HepG2 (cell line): Measurements from ENCODE around the gene ENPP7. TPM values are rescaled to one million over a fixed set of nuclear protein-coding genes. Genes with fewer than 3 reads are reported as not detected.

Experiments used
- BHLHE40 ChIP-seq: IDR thresholded peaks from 2 replicates; pipeline ENCODE4 v1.6.1; 2011; ENCODE audit warnings: low read length, improper control_type of control experiment
- CAMTA2 ChIP-seq: sonication (generic); formaldehyde crosslinking; IDR thresholded peaks from 2 replicates; pipeline ENCODE4 v1.4.0; 2020; ENCODE audit warnings: mild to moderate bottlenecking, missing genetic modification reagents, borderline replicate concordance
- CEBPG ChIP-seq: IDR thresholded peaks from 2 replicates; pipeline ENCODE4 v1.6.1; 2016
- CENPX ChIP-seq: sonication (generic); formaldehyde crosslinking; IDR thresholded peaks from 2 replicates; pipeline ENCODE4 v1.9.0; 2021; ENCODE audit warnings: mild to moderate bottlenecking, missing genetic modification reagents, moderate library complexity
- FIP1L1 ChIP-seq: fragments of 200-400 bp; formaldehyde crosslinking; IDR thresholded peaks from 2 replicates; pipeline ENCODE4 v1.6.1; 2018; ENCODE audit warnings: low read depth, mild to moderate bottlenecking, low read length, moderate library complexity, borderline replicate concordance; ENCODE audit not compliant: insufficient read depth
- HOXA7 ChIP-seq: sonication (generic); formaldehyde crosslinking; IDR thresholded peaks from 2 replicates; pipeline ENCODE4 v1.8.1; 2022; ENCODE audit warnings: mild to moderate bottlenecking, missing genetic modification reagents, moderate library complexity
- MTA1 ChIP-seq: sonication (generic); formaldehyde crosslinking; IDR thresholded peaks from 2 replicates; pipeline ENCODE4 v1.4.0; 2020; ENCODE audit warnings: missing genetic modification reagents, mild to moderate bottlenecking, borderline replicate concordance
- SOX6 ChIP-seq, 2 experiments: fragments of 450-650 bp in 1 of 2; sonication (generic) in 1 of 2; formaldehyde crosslinking in 1 of 2; IDR thresholded peaks; 2 replicates each; pipeline versions ENCODE4 v1.4.0 to v1.6.1; 2017 to 2020; ENCODE audit warnings: antibody characterized with exemption in 1 of 2, mild to moderate bottlenecking in 1 of 2, missing genetic modification reagents in 1 of 2
- TARDBP ChIP-seq: sonication (generic); formaldehyde crosslinking; IDR thresholded peaks from 2 replicates; pipeline ENCODE4 v1.8.0; 2022; ENCODE audit warnings: mild to moderate bottlenecking, missing genetic modification reagents
- TSC22D2 ChIP-seq: sonication (generic); formaldehyde crosslinking; IDR thresholded peaks from 2 replicates; pipeline ENCODE4 v1.5.1; 2020; ENCODE audit warnings: missing genetic modification reagents, mild to moderate bottlenecking, borderline replicate concordance
- ZNF10 ChIP-seq: sonication (generic); formaldehyde crosslinking; IDR thresholded peaks from 2 replicates; pipeline ENCODE4 v1.4.0; 2020; ENCODE audit warnings: mild to moderate bottlenecking, low read depth, missing genetic modification reagents, borderline replicate concordance
- ZNF546 ChIP-seq: sonication (generic); formaldehyde crosslinking; conservative IDR thresholded peaks from 2 replicates; pipeline ENCODE4 v1.8.1; 2023; ENCODE audit warnings: mild to moderate bottlenecking, missing genetic modification reagents
- polyA plus RNA-seq, 8 experiments: library from polyadenylated mRNA; depleted of rRNA in 3 of 8; stranded (reverse) in 7 of 8; unstranded in 1 of 8; fragments of >200 nt; fragmentation: Illumina TruSeq in 4 of 8; extraction: Trizol in 4 of 8; gene quantifications; 2 replicates each; pipeline versions ENCODE4 v1.2.1 to v1.2.3, GENCODE V29; 2011 to 2016; ENCODE audit warnings: low read depth in 4 of 8, missing spikeins in 1 of 8, mixed read lengths in 1 of 8; ENCODE audit not compliant: insufficient read depth in 1 of 8
- total RNA-seq, 5 experiments: library from RNA; depleted of rRNA; stranded (reverse); fragments of >200 nt; fragmentation: Illumina TruSeq; extraction: Trizol; gene quantifications; 2 replicates each; pipeline ENCODE4 v1.2.3, GENCODE V29; 2016; ENCODE audit warnings: low read depth in 1 of 5
- TF ChIP-seq, protein P1 (sequence below): sonication (generic); formaldehyde crosslinking; IDR thresholded peaks from 2 replicates; pipeline ENCODE4 v1.8.0; 2022; ENCODE audit warnings: mild to moderate bottlenecking, missing genetic modification reagents, borderline replicate concordance
- TF ChIP-seq, protein P2 (sequence below): IDR thresholded peaks from 2 replicates; pipeline ENCODE4 v1.6.1; 2016; ENCODE audit warnings: missing compliant biosample characterization, missing genetic modification reagents, borderline replicate concordance
- TF ChIP-seq, protein P3 (sequence below): sonication (generic); formaldehyde crosslinking; IDR thresholded peaks from 2 replicates; pipeline ENCODE4 v1.8.0; 2022; ENCODE audit warnings: low read depth, missing genetic modification reagents
- TF ChIP-seq, protein P4 (sequence below): IDR thresholded peaks from 2 replicates; pipeline ENCODE4 v1.6.1; 2016; ENCODE audit warnings: missing genetic modification reagents, missing compliant biosample characterization
- TF ChIP-seq, protein P5 (sequence below): fragments of 450-650 bp; IDR thresholded peaks from 2 replicates; pipeline ENCODE4 v1.6.1; 2016
- TF ChIP-seq, protein P6 (sequence below): sonication (generic); formaldehyde crosslinking; IDR thresholded peaks from 2 replicates; pipeline ENCODE4 v1.4.0; 2020; ENCODE audit warnings: missing genetic modification reagents, borderline replicate concordance

Gene ENPP7
- total and polyA plus RNA-seq, 2 of the 13 experiments (the other 11 are each of a cell fraction or from before 2014, with no cell fraction given), result 1.1 to 2.2 TPM

DNA sequence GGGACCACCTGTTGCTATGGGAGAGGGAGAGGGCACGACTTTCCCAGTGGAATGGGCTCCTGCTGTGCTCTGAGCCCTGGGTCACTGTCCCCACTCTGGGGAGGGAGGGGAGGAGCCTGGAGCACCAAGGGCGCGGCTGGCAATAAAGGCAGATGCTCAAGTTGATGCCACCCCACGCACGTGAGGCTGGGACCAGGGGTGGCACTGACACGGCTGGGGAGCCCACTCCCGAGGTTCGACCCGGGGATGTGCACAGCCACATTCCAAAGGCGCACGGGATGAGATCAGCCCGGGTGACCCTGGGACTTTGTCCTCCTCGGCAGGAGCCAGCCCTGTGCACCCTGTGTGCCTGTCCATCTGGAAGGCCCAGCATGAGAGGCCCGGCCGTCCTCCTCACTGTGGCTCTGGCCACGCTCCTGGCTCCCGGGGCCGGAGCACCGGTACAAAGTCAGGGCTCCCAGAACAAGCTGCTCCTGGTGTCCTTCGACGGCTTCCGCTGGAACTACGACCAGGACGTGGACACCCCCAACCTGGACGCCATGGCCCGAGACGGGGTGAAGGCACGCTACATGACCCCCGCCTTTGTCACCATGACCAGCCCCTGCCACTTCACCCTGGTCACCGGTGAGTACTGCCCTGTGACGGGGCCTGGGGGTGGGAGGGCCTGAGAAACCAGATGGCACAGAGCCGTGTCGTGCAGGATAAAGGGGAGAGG, at the start of gene ENPP7 (continued):
- TF ChIP-seq, protein P1, sequence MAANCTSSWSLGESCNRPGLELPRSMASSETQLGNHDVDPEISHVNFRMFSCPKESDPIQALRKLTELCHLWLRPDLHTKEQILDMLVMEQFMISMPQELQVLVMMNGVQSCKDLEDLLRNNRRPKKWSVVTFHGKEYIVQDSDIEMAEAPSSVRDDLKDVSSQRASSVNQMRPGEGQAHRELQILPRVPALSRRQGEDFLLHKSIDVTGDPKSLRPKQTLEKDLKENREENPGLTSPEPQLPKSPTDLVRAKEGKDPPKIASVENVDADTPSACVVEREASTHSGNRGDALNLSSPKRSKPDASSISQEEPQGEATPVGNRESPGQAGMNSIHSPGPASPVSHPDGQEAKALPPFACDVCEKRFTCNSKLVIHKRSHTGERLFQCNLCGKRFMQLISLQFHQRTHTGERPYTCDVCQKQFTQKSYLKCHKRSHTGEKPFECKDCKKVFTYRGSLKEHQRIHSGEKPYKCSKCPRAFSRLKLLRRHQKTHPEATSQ (CRISPR knock-in tag), result no peak
- TF ChIP-seq ZNF10 (CRISPR knock-in tag) (no peak), BHLHE40 (peak; percentile 81), TARDBP (CRISPR knock-in tag) (0 out of 2 replicates have a peak, but pooled peaks have one; percentile 28), FIP1L1 (no peak), CEBPG (no peak), ZNF546 (no peak), CENPX (no peak), CAMTA2 (no peak), SOX6 (IDR thresholded peaks at IDR 0.05) (no peak), SOX6 (CRISPR knock-in tag; IDR thresholded peaks at IDR 0.05) (peak; percentile 39; the same call in 1 of the 2 replicates), MTA1 (CRISPR knock-in tag) (peak; percentile 96; the same call in 1 of the 2 replicates), TSC22D2 (CRISPR knock-in tag) (no peak), HOXA7 (CRISPR knock-in tag) (no peak)
- TF ChIP-seq, protein P2, sequence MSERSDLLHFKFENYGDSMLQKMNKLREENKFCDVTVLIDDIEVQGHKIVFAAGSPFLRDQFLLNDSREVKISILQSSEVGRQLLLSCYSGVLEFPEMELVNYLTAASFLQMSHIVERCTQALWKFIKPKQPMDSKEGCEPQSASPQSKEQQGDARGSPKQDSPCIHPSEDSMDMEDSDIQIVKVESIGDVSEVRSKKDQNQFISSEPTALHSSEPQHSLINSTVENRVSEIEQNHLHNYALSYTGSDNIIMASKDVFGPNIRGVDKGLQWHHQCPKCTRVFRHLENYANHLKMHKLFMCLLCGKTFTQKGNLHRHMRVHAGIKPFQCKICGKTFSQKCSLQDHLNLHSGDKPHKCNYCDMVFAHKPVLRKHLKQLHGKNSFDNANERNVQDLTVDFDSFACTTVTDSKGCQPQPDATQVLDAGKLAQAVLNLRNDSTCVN (CRISPR knock-in tag), result peak; percentile 49; the same call in 1 of the 2 replicates
- TF ChIP-seq, protein P3, sequence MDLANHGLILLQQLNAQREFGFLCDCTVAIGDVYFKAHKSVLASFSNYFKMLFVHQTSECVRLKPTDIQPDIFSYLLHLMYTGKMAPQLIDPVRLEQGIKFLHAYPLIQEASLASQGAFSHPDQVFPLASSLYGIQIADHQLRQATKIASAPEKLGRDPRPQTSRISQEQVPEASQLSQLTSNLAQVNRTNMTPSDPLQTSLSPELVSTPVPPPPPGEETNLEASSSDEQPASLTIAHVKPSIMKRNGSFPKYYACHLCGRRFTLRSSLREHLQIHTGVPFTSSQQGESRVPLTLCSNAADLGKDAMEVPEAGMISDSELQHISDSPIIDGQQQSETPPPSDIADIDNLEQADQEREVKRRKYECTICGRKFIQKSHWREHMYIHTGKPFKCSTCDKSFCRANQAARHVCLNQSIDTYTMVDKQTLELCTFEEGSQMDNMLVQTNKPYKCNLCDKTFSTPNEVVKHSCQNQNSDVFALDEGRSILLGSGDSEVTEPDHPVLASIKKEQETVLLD, result no peak
- TF ChIP-seq, protein P4, sequence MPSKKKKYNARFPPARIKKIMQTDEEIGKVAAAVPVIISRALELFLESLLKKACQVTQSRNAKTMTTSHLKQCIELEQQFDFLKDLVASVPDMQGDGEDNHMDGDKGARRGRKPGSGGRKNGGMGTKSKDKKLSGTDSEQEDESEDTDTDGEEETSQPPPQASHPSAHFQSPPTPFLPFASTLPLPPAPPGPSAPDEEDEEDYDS (CRISPR knock-in tag), result no peak
- TF ChIP-seq, protein P5, sequence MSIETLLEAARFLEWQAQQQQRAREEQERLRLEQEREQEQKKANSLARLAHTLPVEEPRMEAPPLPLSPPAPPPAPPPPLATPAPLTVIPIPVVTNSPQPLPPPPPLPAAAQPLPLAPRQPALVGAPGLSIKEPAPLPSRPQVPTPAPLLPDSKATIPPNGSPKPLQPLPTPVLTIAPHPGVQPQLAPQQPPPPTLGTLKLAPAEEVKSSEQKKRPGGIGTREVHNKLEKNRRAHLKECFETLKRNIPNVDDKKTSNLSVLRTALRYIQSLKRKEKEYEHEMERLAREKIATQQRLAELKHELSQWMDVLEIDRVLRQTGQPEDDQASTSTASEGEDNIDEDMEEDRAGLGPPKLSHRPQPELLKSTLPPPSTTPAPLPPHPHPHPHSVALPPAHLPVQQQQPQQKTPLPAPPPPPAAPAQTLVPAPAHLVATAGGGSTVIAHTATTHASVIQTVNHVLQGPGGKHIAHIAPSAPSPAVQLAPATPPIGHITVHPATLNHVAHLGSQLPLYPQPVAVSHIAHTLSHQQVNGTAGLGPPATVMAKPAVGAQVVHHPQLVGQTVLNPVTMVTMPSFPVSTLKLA, result no peak
- TF ChIP-seq, protein P6, sequence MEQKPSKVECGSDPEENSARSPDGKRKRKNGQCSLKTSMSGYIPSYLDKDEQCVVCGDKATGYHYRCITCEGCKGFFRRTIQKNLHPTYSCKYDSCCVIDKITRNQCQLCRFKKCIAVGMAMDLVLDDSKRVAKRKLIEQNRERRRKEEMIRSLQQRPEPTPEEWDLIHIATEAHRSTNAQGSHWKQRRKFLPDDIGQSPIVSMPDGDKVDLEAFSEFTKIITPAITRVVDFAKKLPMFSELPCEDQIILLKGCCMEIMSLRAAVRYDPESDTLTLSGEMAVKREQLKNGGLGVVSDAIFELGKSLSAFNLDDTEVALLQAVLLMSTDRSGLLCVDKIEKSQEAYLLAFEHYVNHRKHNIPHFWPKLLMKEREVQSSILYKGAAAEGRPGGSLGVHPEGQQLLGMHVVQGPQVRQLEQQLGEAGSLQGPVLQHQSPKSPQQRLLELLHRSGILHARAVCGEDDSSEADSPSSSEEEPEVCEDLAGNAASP (CRISPR knock-in tag), result no peak
